ENCODE measurements around the gene IL32. TPM values are rescaled to one million over a fixed set of nuclear protein-coding genes. Genes with fewer than 3 reads are reported as not detected.

IL32 gene
- total RNA-seq, 1 donor from 2014 or later = 79.1 TPM

- intact Hi-C loops (cut with DNase I) = no loop called here
- no peak overlapping the region for H3K27ac ChIP-seq
- peak; percentile 62 for TF ChIP-seq CTCF (IDR thresholded peaks at IDR 0.05)
- H3K27me3 ChIP-seq (ENCODE audit: low read depth) = no peaks in the 10 kb centered on the region
- ATAC-seq = peak; percentile 40 to 51
- no peak for DNase-seq
- peaks cover 12% of the 10 kb centered on the region for H3K4me1 ChIP-seq
- no peak overlapping the region for H3K4me3 ChIP-seq
- H3K9me3 ChIP-seq = no peaks in the 10 kb centered on the region
- no peaks in the 10 kb centered on the region for H3K36me3 ChIP-seq
These were observed 29.0 kb downstream of the IL32 start for GRCh38 chr16:3094289-3095027.

- intact Hi-C loops (cut with DNase I) = no loop called here
- DNase-seq = peak; percentile 71
- Histone ChIP-seq H3K4me1 (peaks cover 22% of the 10 kb centered on the region), H3K27me3 (ENCODE audit: low read depth) (no peaks in the 10 kb centered on the region), H3K36me3 (no peaks in the 10 kb centered on the region), H3K27ac (peak overlapping the region; percentile 18), H3K4me3 (no peak overlapping the region), H3K9me3 (no peaks in the 10 kb centered on the region)
- TF ChIP-seq CTCF (IDR thresholded peaks at IDR 0.05) = peak; percentile 22
- peak; percentile 34 to 53 for ATAC-seq
These were observed 30.4 kb downstream of the IL32 start for GRCh38 chr16:3095869-3096268.

- intact Hi-C loops (cut with DNase I) = no loop called here
- TF ChIP-seq CTCF (IDR thresholded peaks at IDR 0.05) = no peak
- H3K4me3 ChIP-seq = no peak overlapping the region
- H3K27ac ChIP-seq = peak overlapping the region; percentile 18
- H3K4me1 ChIP-seq = peaks cover 27% of the 10 kb centered on the region
- H3K36me3 ChIP-seq = no peaks in the 10 kb centered on the region
- no peaks in the 10 kb centered on the region for H3K9me3 ChIP-seq
- no peak for DNase-seq
- no peaks in the 10 kb centered on the region for H3K27me3 ChIP-seq (ENCODE audit: low read depth)
- ATAC-seq = no peak
These were observed 30.9 kb downstream of the IL32 start for GRCh38 chr16:3096362-3096761.

GRCh38 chr16:3097266-3097665 lies 31.8 kb downstream of the IL32 start:
- Histone ChIP-seq H3K27ac (no peak overlapping the region), H3K9me3 (no peaks in the 10 kb centered on the region), H3K4me1 (peaks cover 34% of the 10 kb centered on the region), H3K36me3 (no peaks in the 10 kb centered on the region), H3K4me3 (no peak overlapping the region), H3K27me3 (ENCODE audit: low read depth) (no peaks in the 10 kb centered on the region)
- no peak for ATAC-seq
- DNase-seq = no peak
- intact Hi-C loops (cut with DNase I) = no loop called here
- TF ChIP-seq CTCF (IDR thresholded peaks at IDR 0.05) = no peak

DNA sequence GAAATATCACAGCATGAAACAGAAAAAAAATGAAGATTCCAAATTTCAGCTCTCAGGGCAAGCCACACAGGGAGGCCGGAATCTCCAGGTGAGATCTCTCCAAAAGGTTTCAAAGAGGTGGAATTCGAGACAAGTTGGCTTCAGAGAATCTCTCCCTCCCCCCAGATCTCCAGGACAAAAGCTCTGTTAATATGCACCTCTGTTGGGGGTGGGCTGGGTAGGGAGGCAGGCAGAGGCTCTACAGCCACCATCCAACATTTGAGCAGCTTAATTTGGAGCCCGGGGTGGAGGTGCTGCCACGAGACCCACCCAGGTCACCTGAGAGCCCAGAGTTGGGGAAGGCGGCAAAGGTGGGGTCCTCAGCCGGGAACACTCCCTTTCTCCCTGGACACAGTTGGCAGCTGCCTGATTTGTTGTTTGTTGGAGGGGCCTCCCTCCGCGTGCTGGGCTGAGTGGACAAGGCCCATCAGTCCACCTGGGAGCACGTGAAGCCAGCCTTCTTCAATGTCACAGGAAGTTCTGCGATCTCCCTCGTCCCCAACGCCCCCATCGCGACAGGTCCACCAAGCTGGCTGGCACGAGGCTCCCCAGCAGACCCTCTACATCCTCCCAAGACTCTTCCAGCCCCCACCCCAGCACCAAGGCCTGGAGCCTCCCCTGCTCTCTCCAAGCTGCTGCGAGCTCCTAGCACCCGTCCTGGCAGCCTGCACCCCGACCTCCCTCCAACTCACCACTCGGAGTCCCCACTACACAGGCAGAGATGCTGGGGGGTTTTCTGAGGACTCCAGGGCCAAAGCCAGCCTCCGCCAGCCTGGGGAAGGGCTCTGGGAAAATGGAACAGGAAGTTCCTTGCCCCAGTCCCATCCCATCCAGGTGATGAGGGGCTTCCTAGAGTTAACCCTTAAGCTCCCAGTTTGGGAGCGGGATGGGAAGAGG lies 33.3 kb downstream of the IL32 start, which contains the start of gene ZSCAN10:
Gene ZSCAN10 (minus strand): TSS at position 836 of the 936 bp plus-strand sequence. CDS start 6,357 bp downstream, outside the sequence.
- Histone ChIP-seq H3K9me3 (no peaks in the 10 kb centered on the region), H3K4me1 (peaks cover 34% of the 10 kb centered on the region), H3K4me3 (peak within 1 kb of the TSS; percentile 44), H3K36me3 (no peaks in the 10 kb centered on the region), H3K27ac (peak within 1 kb of the TSS; percentile 31), H3K27me3 (ENCODE audit: low read depth) (no peaks in the 10 kb centered on the region)
- TF ChIP-seq CTCF (IDR thresholded peaks at IDR 0.05) = no peak
- no peak for ATAC-seq
- intact Hi-C loops (cut with DNase I) = no loop called here
- DNase-seq = no peak

All from lower lobe of right lung (tissue), 2 donors.